Measurements from ENCODE around the gene GLTP. TPM values are rescaled to one million over a fixed set of nuclear protein-coding genes. Genes with fewer than 3 reads are reported as not detected.

The GLTP gene
- total RNA-seq, 1 donor from 2014 or later: 8.8 TPM

- peak; percentile 62 for DNase-seq (ENCODE audit: low spot score)
- ATAC-seq: no peak
Measured at GRCh38 chr12:109827566-109828550, 52.5 kb downstream of the GLTP start.

DNA sequence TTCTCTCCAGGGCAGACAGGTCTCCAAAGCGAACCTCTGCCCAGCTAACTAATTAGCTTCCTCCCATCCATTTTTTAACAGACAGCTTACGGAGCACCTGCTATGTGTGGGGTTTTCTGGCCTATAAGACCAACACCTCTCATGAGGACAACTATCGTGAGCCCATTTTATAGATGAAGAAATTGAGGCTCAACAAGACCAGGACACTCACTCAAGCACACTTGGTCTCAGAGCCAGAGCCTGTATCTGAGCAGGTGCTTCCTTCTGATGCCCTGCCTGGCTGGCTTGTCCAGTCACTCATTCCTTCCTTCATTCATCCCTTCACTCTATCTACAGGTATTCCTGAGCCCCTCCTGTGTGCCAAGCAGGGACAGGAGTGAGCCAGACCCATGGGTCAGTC, 53.3 kb downstream of the GLTP start:
- no peak for ATAC-seq

DNA sequence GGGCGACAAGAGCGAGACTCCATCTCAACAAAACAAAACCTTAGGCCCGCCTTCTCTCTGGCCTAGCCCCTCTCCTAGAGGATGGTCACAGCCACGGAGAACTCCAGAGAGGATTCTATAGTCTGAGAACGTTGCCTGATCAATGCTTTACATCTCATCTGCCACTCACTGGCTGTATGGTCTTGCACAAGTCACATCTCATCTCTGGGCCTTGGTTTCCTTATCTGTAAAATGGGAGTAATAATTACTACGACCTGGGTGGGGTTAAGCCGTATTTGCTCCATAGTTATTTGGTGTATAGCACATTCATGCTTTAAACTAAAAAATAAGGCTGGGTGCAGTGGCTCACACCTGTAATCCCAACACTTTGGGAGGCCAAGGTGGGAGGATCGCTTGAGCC, 55.6 kb downstream of the GLTP start:
- no peak for ATAC-seq
- DNase-seq (ENCODE audit: low spot score): no peak

More for the DNA sequence above, 53.3 kb downstream of the GLTP start:
- DNase-seq (ENCODE audit: low spot score): no peak

GRCh38 chr12:109822951-109823411, 57.4 kb downstream of the GLTP start:
- peak; percentile 88 for ATAC-seq
- peak; percentile 83 for DNase-seq (ENCODE audit: low spot score)

DNA sequence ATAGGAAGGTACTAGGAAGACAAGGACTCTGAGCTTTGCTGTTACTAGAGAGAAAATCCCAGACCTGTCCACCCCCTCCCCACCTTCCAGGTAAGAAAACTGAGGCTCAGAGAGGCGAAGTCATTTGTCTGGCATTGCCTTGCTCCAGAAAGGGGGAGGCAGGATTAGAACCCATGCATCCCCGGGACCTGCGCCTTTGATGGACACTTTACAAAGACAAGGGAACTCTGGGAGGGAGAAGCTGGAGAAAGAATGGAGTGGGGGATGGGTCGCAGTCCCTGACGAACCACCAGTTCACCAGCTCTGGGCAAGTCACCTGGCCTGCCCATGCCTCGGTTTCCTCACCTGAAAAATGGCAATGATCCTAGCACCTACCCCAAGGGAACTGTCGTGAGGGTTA, 57.9 kb downstream of the GLTP start:
- no peak for ATAC-seq
- no peak for DNase-seq (ENCODE audit: low spot score)

GRCh38 chr12:109821968-109822367, 58.4 kb downstream of the GLTP start:
- no peak for DNase-seq (ENCODE audit: low spot score)
- ATAC-seq: no peak

DNA sequence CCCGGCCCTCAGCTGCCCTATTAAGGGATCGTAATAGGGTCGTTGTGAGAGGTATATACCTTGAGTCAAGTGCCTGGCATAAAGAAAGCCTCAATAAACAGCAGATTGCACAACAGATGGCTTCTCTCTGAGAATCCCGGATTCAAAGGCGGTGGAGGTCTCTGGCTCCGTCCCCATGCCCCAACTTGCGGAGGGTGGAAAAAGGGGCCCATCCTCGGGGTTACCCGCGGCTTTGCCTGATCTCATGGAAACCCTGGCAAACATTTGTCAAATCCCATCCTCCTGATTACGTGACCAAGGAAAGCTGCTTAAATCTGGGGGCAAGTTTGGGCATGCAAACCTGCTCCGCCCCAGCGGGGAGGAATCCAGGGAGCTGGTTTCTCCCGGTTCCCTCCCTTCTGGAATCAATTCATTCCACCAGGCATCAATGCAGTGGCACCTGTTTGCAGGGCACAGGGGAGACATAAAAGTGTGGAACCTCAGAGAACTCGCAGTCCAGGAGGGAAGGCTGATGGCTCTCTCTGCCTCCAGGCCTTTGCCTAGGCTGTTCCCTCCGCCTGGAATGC, 59.4 kb downstream of the GLTP start:
- DNase-seq (ENCODE audit: low spot score) (no peak), ATAC-seq (no peak)

DNA sequence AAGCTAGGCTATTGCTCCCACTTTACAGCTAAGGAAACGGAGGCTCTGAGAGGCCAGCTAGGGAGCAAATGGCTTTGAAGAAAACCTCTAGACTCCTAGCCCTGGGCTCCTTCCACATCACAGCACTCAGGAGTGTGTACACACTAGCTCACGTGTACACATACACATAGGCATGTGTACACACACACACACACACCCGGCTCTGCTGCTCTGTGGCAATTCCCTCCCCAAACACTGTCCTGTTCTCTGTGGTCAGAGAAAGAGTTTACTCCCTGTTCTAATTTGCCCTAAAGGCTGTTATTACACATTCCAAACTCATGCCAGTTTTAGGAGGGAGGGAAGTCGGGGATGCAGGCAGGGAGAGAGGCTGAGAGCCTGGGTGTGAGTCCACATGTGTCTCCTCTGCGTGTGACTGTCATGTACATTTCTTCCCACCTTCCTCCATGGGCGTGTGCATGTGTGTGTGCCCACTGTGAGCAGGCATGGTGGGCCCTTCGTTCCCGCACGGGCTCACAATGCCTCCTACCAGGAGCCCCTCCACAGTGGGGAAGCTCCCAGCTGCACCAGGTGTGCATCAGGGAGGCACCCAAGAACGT, 61.3 kb downstream of the GLTP start:
- DNase-seq (ENCODE audit: low spot score): no peak

DNA sequence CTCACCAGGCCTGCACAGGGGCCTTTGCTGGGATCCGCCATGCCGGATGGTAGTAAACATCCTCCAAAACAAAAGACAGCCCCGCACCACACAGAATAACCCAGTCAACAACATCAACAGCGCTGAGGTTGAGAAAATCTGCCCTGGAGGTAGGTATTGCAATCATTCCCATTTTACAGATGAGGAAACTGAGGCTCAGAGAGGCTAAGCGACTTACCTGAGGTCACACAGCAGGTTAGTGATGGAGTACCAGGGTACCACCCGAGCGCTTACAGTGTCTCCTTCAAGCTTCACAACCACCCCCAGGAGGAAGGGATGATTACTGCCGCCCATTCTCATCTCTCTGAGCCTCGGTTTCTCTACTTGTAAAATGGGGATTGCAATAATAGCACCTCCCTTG, 62.1 kb downstream of the GLTP start:
- no peak for ATAC-seq
- no peak for DNase-seq (ENCODE audit: low spot score)

More for the DNA sequence above, 61.3 kb downstream of the GLTP start:
- no peak for ATAC-seq

- DNase-seq (ENCODE audit: low spot score) (no peak), ATAC-seq (peak; percentile 21)
Measured at GRCh38 chr12:109817627-109818231, 62.6 kb downstream of the GLTP start.

GRCh38 chr12:109816870-109817269, 63.5 kb downstream of the GLTP start:
- DNase-seq (ENCODE audit: low spot score) (no peak), ATAC-seq (no peak)

GRCh38 chr12:109815757-109816617, 64.4 kb downstream of the GLTP start:
- DNase-seq (ENCODE audit: low spot score) (no peak), ATAC-seq (peak; percentile 47)

- DNase-seq (ENCODE audit: low spot score) (no peak), ATAC-seq (no peak)
Measured at GRCh38 chr12:109815225-109815624, 65.1 kb downstream of the GLTP start.

GRCh38 chr12:109814600-109815150, 65.7 kb downstream of the GLTP start:
- no peak for ATAC-seq
- no peak for DNase-seq (ENCODE audit: low spot score)

- ATAC-seq: no peak
- DNase-seq (ENCODE audit: low spot score): no peak
Measured at GRCh38 chr12:109813810-109814416, 66.4 kb downstream of the GLTP start.

DNA sequence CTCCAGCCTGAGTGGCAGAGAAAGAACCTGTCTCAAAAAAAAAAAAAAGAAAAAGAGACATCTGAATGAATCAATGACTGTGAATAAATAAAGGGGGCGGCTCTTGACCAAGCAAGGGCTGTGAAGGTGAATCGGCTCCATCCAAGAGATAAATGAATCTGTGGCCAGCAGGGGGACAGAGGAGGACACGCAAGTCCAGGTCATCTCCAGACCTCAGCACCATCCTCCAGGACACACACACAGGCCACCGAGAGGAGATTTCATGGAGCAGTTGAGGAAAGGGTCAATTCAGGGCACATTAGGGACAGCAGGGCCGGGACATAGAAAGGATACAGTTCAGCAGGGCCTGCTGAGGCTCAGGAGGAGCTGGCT, 68.7 kb downstream of the GLTP start:
- ATAC-seq (peak; percentile 73), DNase-seq (ENCODE audit: low spot score) (no peak)

DNA sequence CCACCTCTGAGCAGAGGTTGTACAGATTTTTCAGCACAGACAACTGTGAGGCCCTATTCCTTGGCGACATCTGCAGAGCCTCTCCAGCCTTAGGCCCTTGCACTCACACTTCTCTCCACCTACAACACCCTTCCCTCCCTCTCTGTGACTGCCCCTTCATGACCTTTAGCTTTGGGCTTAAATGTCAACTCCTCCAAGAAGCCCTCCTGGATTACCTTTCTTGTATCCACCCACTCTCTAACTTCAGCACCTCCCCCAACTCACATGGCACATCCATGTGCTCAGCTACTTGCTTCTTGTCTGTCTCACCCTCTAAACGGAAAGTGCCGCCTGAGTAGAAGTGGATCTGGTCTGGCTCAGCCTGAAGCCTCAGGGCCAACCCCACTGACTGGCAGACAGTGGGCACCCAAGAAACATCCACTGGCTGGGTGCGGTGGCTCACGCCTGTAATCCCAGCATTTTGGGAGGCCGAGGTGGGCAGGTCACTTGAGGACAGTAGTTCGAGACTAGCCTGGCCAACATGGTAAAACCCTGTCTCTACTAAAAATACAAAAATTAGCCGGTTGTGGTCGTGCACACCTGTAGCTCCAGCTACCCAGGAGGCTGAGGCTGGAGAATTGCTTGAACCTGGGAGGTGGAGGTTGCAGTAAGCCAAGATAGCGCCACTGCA, 69.3 kb downstream of the GLTP start:
- ATAC-seq: no peak
- no peak for DNase-seq (ENCODE audit: low spot score)

DNA sequence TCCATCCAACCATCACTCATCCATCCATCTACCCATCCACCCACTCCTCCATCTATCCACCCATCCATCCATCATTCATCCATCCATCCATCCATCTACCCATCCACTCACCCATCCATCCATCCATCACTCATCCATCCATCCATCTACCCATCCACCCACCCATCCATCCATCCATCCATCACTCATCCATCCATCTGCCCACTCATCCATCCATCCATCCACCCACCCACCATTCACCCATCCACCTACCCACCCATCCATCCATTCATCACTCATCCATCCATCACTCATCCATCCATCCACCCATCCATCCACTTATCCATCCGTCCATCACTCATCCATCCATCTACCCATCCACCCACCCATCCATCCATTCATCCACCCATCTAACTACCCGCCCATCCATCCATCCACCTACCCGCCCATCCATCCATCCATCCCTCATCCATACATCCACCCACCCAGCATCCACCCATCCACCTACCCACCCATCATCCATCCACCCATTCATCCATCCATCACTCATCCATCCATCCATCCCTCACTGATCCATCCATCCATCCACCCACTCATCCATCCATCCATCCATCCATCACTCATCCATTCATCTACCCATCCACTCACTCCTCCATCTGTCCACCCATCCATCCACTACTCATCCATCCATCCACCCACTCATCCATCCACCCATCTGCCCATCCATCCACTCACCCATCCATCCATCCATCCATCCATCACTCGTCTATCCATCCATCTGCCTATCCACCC, 71.3 kb downstream of the GLTP start:
- ATAC-seq (no peak), DNase-seq (ENCODE audit: low spot score) (no peak)

All from left lobe of liver (tissue), 2 donors.